Measurements from ENCODE around the gene CNOT11. TPM values are rescaled to one million over a fixed set of nuclear protein-coding genes. Genes with fewer than 3 reads are reported as not detected.

The CNOT11 gene
- total RNA-seq, 1 donor from 2014 or later = 37.4 TPM

- DNase-seq (no peak), ATAC-seq (no peak)
- intact Hi-C loops (cut with micrococcal nuclease) = no loop called here
These were observed 18.1 kb downstream of the CNOT11 start for GRCh38 chr2:101270700-101271259.

GRCh38 chr2:101272045-101272784 is 19.5 kb downstream of the CNOT11 start:
- intact Hi-C loops (cut with micrococcal nuclease) = no loop called here
- DNase-seq = no peak

GRCh38 chr2:101273056-101273455 is 20.4 kb downstream of the CNOT11 start:
- intact Hi-C loops (cut with micrococcal nuclease) = no loop called here
- ATAC-seq (peak; percentile 19), DNase-seq (no peak)

More at GRCh38 chr2:101272045-101272784, 19.5 kb downstream of the CNOT11 start:
- no peak for ATAC-seq

- peak; percentile 62 for ATAC-seq
- intact Hi-C loops (cut with micrococcal nuclease) = no loop called here
- no peak for DNase-seq
These were observed 21.5 kb downstream of the CNOT11 start for GRCh38 chr2:101274142-101274541.

GRCh38 chr2:101277111-101277510 is 24.4 kb downstream of the CNOT11 start:
- ATAC-seq (no peak), DNase-seq (no peak)
- intact Hi-C loops (cut with micrococcal nuclease) = no loop called here

GRCh38 chr2:101278925-101279324 is 26.2 kb downstream of the CNOT11 start:
- ATAC-seq = no peak
- no peak for DNase-seq
- intact Hi-C loops (cut with micrococcal nuclease) = no loop called here

GRCh38 chr2:101281482-101281881 is 28.8 kb downstream of the CNOT11 start:
- intact Hi-C loops (cut with micrococcal nuclease) = no loop called here
- ATAC-seq (no peak), DNase-seq (no peak)

- DNase-seq = no peak
- intact Hi-C loops (cut with micrococcal nuclease) = no loop called here
These were observed 30.3 kb downstream of the CNOT11 start for GRCh38 chr2:101282980-101283379.

GRCh38 chr2:101286684-101287083 is 34.0 kb downstream of the CNOT11 start:
- ATAC-seq (no peak), DNase-seq (no peak)
- intact Hi-C loops (cut with micrococcal nuclease) = no loop called here

More at GRCh38 chr2:101282980-101283379, 30.3 kb downstream of the CNOT11 start:
- ATAC-seq = no peak

GRCh38 chr2:101287303-101287702 is 34.6 kb downstream of the CNOT11 start:
- intact Hi-C loops (cut with micrococcal nuclease) = no loop called here
- ATAC-seq (no peak), DNase-seq (no peak)

- DNase-seq (no peak), ATAC-seq (no peak)
- intact Hi-C loops (cut with micrococcal nuclease) = no loop called here
These were observed 38.0 kb downstream of the CNOT11 start for GRCh38 chr2:101290711-101291110.

GRCh38 chr2:101291973-101292372 is 39.3 kb downstream of the CNOT11 start:
- intact Hi-C loops (cut with micrococcal nuclease) = no loop called here
- DNase-seq = no peak
- ATAC-seq = no peak

GRCh38 chr2:101293544-101293943 is 40.9 kb downstream of the CNOT11 start:
- no peak for DNase-seq
- intact Hi-C loops (cut with micrococcal nuclease) = no loop called here
- ATAC-seq = peak; percentile 54

- no peak for ATAC-seq
These were observed 42.2 kb downstream of the CNOT11 start for GRCh38 chr2:101294861-101295260.

GRCh38 chr2:101295895-101296294 is 43.2 kb downstream of the CNOT11 start:
- ATAC-seq (no peak), DNase-seq (no peak)
- intact Hi-C loops (cut with micrococcal nuclease) = no loop called here

More at GRCh38 chr2:101294861-101295260, 42.2 kb downstream of the CNOT11 start:
- no peak for DNase-seq
- intact Hi-C loops (cut with micrococcal nuclease) = no loop called here

- ATAC-seq = no peak
- intact Hi-C loops (cut with micrococcal nuclease) = no loop called here
- no peak for DNase-seq
These were observed 43.7 kb downstream of the CNOT11 start for GRCh38 chr2:101296371-101296770.

GRCh38 chr2:101297383-101297782 is 44.7 kb downstream of the CNOT11 start:
- intact Hi-C loops (cut with micrococcal nuclease) = no loop called here
- ATAC-seq = no peak
- no peak for DNase-seq

GRCh38 chr2:101299604-101300003 is 46.9 kb downstream of the CNOT11 start:
- DNase-seq (no peak), ATAC-seq (peak; percentile 22)
- intact Hi-C loops (cut with micrococcal nuclease) = no loop called here

- ATAC-seq (no peak), DNase-seq (no peak)
- intact Hi-C loops (cut with micrococcal nuclease) = no loop called here
These were observed 47.5 kb downstream of the CNOT11 start for GRCh38 chr2:101300164-101300563.

- ATAC-seq = no peak
These were observed 48.1 kb downstream of the CNOT11 start for GRCh38 chr2:101300836-101301235.

GRCh38 chr2:101302016-101302415 is 49.3 kb downstream of the CNOT11 start:
- ATAC-seq = no peak
- intact Hi-C loops (cut with micrococcal nuclease) = no loop called here
- DNase-seq = no peak

More at GRCh38 chr2:101300836-101301235, 48.1 kb downstream of the CNOT11 start:
- intact Hi-C loops (cut with micrococcal nuclease) = no loop called here
- no peak for DNase-seq
